C4-2B (cell line): ENCODE measurements around the gene KCNK13.

Source experiments
- H3K27ac ChIP-seq: fragments of 450-650 bp; 2 replicates; pipeline ENCODE4 v1.5.1; 2017
- ZFX ChIP-seq: fragments of 450-650 bp; IDR thresholded peaks from 2 replicates; pipeline ENCODE4 v1.6.1; 2017
- TF ChIP-seq, protein P1 (sequence below): fragments of 450-650 bp; conservative IDR thresholded peaks from 2 replicates; pipeline ENCODE4 v1.5.1; 2017; ENCODE audit warnings: mild to moderate bottlenecking

Gene KCNK13

DNA sequence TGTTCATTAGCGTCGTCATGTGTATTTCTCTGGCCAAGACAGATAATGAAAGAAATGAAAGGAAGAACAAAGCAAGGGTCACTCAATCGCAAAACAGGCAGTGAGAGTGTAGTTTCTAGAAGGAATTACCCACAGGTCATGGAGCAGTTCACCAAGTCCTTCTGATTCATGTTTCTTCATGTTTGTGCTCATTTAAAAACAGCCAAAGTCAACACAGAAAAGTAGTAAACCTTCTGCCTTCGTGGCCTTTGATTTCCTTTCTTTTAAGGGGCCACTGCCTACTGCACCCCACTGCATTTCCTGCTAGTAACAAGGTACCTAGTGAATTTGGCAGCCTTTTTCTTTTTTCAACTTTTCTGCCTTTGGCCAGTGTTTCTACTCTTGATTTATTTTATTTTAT, 75.1 kb downstream of the KCNK13 start:
- no peak overlapping the region for H3K27ac ChIP-seq
- TF ChIP-seq, protein P1, sequence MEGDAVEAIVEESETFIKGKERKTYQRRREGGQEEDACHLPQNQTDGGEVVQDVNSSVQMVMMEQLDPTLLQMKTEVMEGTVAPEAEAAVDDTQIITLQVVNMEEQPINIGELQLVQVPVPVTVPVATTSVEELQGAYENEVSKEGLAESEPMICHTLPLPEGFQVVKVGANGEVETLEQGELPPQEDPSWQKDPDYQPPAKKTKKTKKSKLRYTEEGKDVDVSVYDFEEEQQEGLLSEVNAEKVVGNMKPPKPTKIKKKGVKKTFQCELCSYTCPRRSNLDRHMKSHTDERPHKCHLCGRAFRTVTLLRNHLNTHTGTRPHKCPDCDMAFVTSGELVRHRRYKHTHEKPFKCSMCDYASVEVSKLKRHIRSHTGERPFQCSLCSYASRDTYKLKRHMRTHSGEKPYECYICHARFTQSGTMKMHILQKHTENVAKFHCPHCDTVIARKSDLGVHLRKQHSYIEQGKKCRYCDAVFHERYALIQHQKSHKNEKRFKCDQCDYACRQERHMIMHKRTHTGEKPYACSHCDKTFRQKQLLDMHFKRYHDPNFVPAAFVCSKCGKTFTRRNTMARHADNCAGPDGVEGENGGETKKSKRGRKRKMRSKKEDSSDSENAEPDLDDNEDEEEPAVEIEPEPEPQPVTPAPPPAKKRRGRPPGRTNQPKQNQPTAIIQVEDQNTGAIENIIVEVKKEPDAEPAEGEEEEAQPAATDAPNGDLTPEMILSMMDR, result no peak
- no peak for TF ChIP-seq ZFX

DNA sequence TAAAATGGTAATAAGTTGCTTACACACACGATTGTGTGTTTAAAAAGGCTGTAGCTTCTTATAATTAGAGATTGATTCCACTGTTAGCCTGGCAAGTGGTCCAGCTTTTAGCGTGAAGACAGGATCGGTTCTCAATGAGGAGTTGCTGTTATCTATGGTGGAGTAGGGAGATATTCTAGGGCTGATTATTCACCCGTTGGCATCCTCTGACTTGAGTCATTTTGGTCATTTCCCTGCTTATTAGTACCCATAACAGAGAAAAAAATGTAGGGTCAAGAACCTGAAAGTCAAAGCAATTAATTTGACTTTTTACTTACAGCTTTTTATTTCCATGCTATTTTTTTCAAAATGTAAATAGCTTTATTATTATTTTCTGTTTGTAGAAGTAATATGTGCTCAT, 76.0 kb downstream of the KCNK13 start:
- H3K27ac ChIP-seq, result no peak overlapping the region
- TF ChIP-seq, protein P1, result no peak
- no peak for TF ChIP-seq ZFX

DNA sequence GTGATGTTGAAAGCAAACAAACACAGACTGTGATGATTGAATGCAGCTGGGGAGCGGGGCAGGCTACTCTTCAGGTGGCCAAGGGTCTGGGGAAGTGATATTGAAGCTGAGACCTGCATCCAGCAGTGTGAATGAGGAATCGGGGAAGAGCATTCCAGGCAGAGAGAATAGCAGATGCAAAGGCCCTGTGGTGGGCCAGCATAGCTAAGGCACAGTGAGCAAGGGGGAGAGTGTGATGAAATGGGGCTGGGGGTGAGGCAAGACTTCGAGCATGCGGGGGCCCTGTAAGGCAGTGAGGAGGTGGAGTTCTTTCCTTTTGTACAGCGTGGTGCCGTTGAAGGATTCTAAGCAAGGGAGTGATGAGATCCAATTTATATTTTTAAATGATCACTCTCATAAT, 77.4 kb downstream of the KCNK13 start:
- H3K27ac ChIP-seq, result no peak overlapping the region
- no peak for TF ChIP-seq ZFX
- TF ChIP-seq, protein P1, result no peak

DNA sequence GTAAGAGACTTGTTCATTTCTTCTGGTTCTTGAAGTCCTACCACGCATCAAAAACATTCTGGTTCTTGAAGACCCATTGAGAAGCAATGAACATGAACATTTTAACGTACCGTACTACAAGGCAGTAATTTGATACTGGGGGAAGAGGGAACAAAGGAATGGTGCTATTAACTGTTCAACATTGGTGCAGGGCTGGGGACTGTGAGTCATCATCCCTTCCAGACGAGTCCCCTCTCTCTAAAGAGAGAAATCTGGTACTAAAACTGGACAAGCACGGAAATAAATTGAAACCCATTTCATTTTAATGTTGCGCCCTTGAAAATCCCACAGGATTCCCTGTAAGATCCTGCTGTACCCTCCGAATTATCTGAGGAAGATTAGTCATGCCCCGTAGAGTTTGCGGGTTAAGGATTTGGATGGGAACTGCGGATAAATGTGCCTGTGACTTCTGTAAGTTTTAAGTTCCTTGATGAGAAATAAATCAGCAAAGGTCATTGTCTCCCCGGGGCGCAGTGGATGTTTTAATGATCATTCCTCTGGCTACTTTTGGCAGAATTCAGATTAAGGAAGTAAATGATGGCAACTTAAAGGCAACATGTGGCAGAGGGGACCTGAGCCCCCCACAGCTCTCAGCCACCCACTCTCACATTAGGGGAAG, 78.6 kb downstream of the KCNK13 start:
- no peak for TF ChIP-seq ZFX
- TF ChIP-seq, protein P1, result no peak
- H3K27ac ChIP-seq, result no peak overlapping the region

DNA sequence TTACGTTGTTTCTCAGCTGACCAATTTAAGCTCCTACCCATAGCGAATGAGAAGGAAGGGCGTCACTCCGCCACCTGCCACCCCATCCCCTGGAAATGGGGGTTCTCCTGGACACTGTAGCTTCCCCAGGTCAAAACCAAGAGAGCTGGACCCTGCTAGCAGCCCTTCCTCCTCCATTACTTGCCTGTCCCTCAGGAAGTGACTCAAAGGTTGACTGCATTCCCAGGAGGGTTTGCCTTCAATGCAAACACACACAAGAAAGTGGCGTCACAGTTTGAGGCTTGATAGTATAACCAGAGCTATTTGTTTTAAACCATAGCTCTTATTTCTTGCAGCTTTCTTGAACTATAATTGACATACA, 79.1 kb downstream of the KCNK13 start:
- H3K27ac ChIP-seq, result no peak overlapping the region
- TF ChIP-seq, protein P1, result no peak
- TF ChIP-seq ZFX, result no peak

DNA sequence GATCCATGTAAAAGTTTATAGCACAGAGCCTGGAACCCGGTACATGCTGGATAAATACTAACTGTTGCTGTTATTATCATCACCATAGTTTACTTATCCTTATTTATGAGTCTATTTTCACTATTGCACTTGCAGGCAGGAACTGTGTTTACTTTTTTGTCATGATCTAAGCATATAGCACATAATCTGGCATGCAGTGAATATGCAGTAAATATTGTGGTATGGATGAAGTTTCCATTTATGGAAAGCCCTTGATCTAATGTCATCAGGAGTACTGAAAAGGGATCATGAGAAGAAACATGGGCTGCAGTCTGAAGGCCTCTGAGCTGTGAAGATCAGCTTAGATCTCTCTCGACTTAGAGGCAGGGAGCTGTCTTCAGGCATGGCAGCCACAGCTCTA, 91.6 kb downstream of the KCNK13 start:
- TF ChIP-seq, protein P1, result no peak
- TF ChIP-seq ZFX, result no peak

DNA sequence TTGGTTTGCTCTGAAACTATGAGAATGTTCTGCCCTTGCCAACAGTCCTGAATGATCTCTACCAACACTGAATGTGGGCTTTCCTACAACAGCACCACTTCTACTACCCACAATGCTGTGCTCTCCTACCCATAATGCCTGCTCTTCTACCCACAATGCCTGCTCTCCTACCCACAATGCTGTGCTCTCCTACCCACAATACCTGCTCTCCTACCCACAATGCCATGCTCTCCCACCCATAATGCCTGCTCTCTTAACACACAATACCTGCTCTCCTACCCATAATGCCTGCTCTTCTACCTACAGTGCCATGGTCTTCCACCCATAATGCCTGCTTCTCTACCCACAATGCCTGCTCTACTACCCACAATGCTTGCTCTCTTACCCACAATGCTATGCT, 92.3 kb downstream of the KCNK13 start:
- TF ChIP-seq, protein P1, result no peak
- TF ChIP-seq ZFX, result no peak
- no peak overlapping the region for H3K27ac ChIP-seq

More for the DNA sequence above, 91.6 kb downstream of the KCNK13 start:
- H3K27ac ChIP-seq, result no peak overlapping the region
